HepG2 (cell line): ENCODE measurements around the gene DLG4. TPM values are rescaled to one million over a fixed set of nuclear protein-coding genes. Genes with fewer than 3 reads are reported as not detected.

Experiments used
- ARNTL ChIP-seq: sonication (generic); formaldehyde crosslinking; IDR thresholded peaks from 2 replicates; pipeline ENCODE4 v1.4.0; 2020; ENCODE audit warnings: mild to moderate bottlenecking, missing genetic modification reagents
- ELF4 ChIP-seq: sonication (generic); formaldehyde crosslinking; IDR thresholded peaks from 2 replicates; pipeline ENCODE4 v1.5.0; 2020; ENCODE audit warnings: missing genetic modification reagents, mild to moderate bottlenecking, moderate library complexity, borderline replicate concordance
- FOXP4 ChIP-seq: sonication (generic); formaldehyde crosslinking; IDR thresholded peaks from 2 replicates; pipeline ENCODE4 v1.4.0; 2020; ENCODE audit warnings: missing genetic modification reagents
- HNF1A ChIP-seq, 2 experiments: sonication (generic) in 1 of 2; formaldehyde crosslinking in 1 of 2; IDR thresholded peaks; 2 replicates each; pipeline versions ENCODE4 v1.4.0 to v1.6.1; 2016 to 2020; ENCODE audit warnings: borderline replicate concordance in 1 of 2, low read depth in 1 of 2, mild to moderate bottlenecking in 1 of 2, missing genetic modification reagents in 1 of 2
- MAZ ChIP-seq, 2 experiments: sonication (generic) in 1 of 2; formaldehyde crosslinking in 1 of 2; IDR thresholded peaks; 2 replicates each; pipeline versions ENCODE4 v1.5.0 to v1.6.1; 2012 to 2020; ENCODE audit warnings: low read depth in 2 of 2, mild to moderate bottlenecking in 2 of 2, borderline replicate concordance in 1 of 2, improper control_type of control experiment in 1 of 2, low read length in 1 of 2, missing genetic modification reagents in 1 of 2, moderate library complexity in 1 of 2
- TFDP2 ChIP-seq: sonication (generic); formaldehyde crosslinking; IDR thresholded peaks from 2 replicates; pipeline ENCODE4 v1.4.0; 2020; ENCODE audit warnings: missing genetic modification reagents
- THAP8 ChIP-seq: sonication (generic); formaldehyde crosslinking; IDR thresholded peaks from 2 replicates; pipeline ENCODE4 v1.5.1; 2020; ENCODE audit warnings: missing genetic modification reagents, mild to moderate bottlenecking, borderline replicate concordance
- TOPORS ChIP-seq: sonication (generic); formaldehyde crosslinking; IDR thresholded peaks from 2 replicates; pipeline ENCODE4 v1.8.0; 2023; ENCODE audit warnings: mild to moderate bottlenecking, missing genetic modification reagents
- ZMYM2 ChIP-seq: sonication (generic); formaldehyde crosslinking; IDR thresholded peaks from 2 replicates; pipeline ENCODE4 v1.8.0; 2022; ENCODE audit warnings: mild to moderate bottlenecking, missing genetic modification reagents
- ZNF205 ChIP-seq: IDR thresholded peaks from 2 replicates; pipeline ENCODE4 v1.6.1; 2018; ENCODE audit warnings: missing biosample characterization, missing genetic modification reagents
- ZNF333 ChIP-seq: sonication (generic); formaldehyde crosslinking; IDR thresholded peaks from 2 replicates; pipeline ENCODE4 v1.4.0; 2020; ENCODE audit warnings: mild to moderate bottlenecking, missing genetic modification reagents, borderline replicate concordance
- ZNF432 ChIP-seq: sonication (generic); formaldehyde crosslinking; IDR thresholded peaks from 2 replicates; pipeline ENCODE4 v1.5.0; 2020; ENCODE audit warnings: missing genetic modification reagents, mild to moderate bottlenecking, borderline replicate concordance
- ZNF567 ChIP-seq: sonication (generic); formaldehyde crosslinking; IDR thresholded peaks from 2 replicates; pipeline ENCODE4 v1.8.1; 2023; ENCODE audit warnings: mild to moderate bottlenecking, missing genetic modification reagents, borderline replicate concordance
- ZNF572 ChIP-seq: sonication (generic); formaldehyde crosslinking; IDR thresholded peaks from 2 replicates; pipeline ENCODE4 v1.5.1; 2020; ENCODE audit warnings: mild to moderate bottlenecking, missing genetic modification reagents
- ZNF878 ChIP-seq: sonication (generic); formaldehyde crosslinking; IDR thresholded peaks from 2 replicates; pipeline ENCODE4 v1.8.1; 2023; ENCODE audit warnings: mild to moderate bottlenecking, missing genetic modification reagents, moderate library complexity
- ZSCAN30 ChIP-seq: sonication (generic); formaldehyde crosslinking; IDR thresholded peaks from 2 replicates; pipeline ENCODE4 v1.5.0; 2020; ENCODE audit warnings: mild to moderate bottlenecking, missing genetic modification reagents
- polyA plus RNA-seq, 8 experiments: library from polyadenylated mRNA; depleted of rRNA in 3 of 8; stranded (reverse) in 7 of 8; unstranded in 1 of 8; fragments of >200 nt; fragmentation: Illumina TruSeq in 4 of 8; extraction: Trizol in 4 of 8; gene quantifications; 2 replicates each; pipeline versions ENCODE4 v1.2.1 to v1.2.3, GENCODE V29; 2011 to 2016; ENCODE audit warnings: low read depth in 4 of 8, missing spikeins in 1 of 8, mixed read lengths in 1 of 8; ENCODE audit not compliant: insufficient read depth in 1 of 8
- total RNA-seq, 5 experiments: library from RNA; depleted of rRNA; stranded (reverse); fragments of >200 nt; fragmentation: Illumina TruSeq; extraction: Trizol; gene quantifications; 2 replicates each; pipeline ENCODE4 v1.2.3, GENCODE V29; 2016; ENCODE audit warnings: low read depth in 1 of 5

The DLG4 gene
- total and polyA plus RNA-seq, 2 of the 13 experiments (the other 11 are each of a cell fraction or from before 2014, with no cell fraction given), result 0.71 to 4.3 TPM

- peak; percentile 97 for TF ChIP-seq TFDP2 (CRISPR knock-in tag)
- TF ChIP-seq ZNF878 (CRISPR knock-in tag), result peak; percentile 90; the same call in 1 of the 2 replicates
- peak; percentile 94 for TF ChIP-seq TOPORS
- peak; percentile 77; the same call in 1 of the 2 replicates for TF ChIP-seq FOXP4 (CRISPR knock-in tag)
- peak; percentile 32; the same call in 1 of the 2 replicates for TF ChIP-seq ZSCAN30 (CRISPR knock-in tag)
- TF ChIP-seq THAP8 (CRISPR knock-in tag), result no peak
- no peak for TF ChIP-seq ZNF572 (CRISPR knock-in tag)
- TF ChIP-seq ZNF205 (CRISPR knock-in tag), result peak; percentile 70; the same call in 1 of the 2 replicates
- TF ChIP-seq ZNF333 (CRISPR knock-in tag), result 0 out of 2 replicates have a peak, but pooled peaks have one; percentile 70
- TF ChIP-seq ZNF567 (CRISPR knock-in tag), result no peak
- TF ChIP-seq MAZ (IDR thresholded peaks at IDR 0.05; ENCODE audit: borderline replicate concordance, low read depth, low read length), result no peak
- TF ChIP-seq MAZ (CRISPR knock-in tag; IDR thresholded peaks at IDR 0.05; ENCODE audit: low read depth), result peak; percentile 73
- TF ChIP-seq ELF4 (CRISPR knock-in tag), result no peak; the same call in 1 of the 2 replicates
- peak; percentile 87 for TF ChIP-seq ZMYM2 (CRISPR knock-in tag)
- TF ChIP-seq ARNTL (CRISPR knock-in tag), result peak; percentile 95
- TF ChIP-seq HNF1A (IDR thresholded peaks at IDR 0.05; ENCODE audit: low read depth), result peak; percentile 40; the same call in 1 of the 2 replicates
- peak; percentile 41; the same call in 1 of the 2 replicates for TF ChIP-seq HNF1A (CRISPR knock-in tag; IDR thresholded peaks at IDR 0.05; ENCODE audit: borderline replicate concordance)
- no peak for TF ChIP-seq ZNF432 (CRISPR knock-in tag)
Measured at GRCh38 chr17:7156342-7156940, 63.2 kb downstream of the DLG4 start (continued).
